ENCODE data around the gene C12orf42. TPM values are rescaled to one million over a fixed set of nuclear protein-coding genes. Genes with fewer than 3 reads are reported as not detected.

Gene C12orf42
- total and polyA plus RNA-seq, 2 donors from 2014 or later, result 0.94 TPM; not detected in 1

- FAIRE-seq (no peak), DNase-seq (no peak)
- H3K4me1 ChIP-seq (ENCODE audit: control insufficient read depth in 2 of 3, insufficient read depth in 2 of 3, low read depth in 1 of 3, low read length in 3 of 3), result no peaks in the 10 kb centered on the region
- H3K27me3 ChIP-seq (ENCODE audit: control insufficient read depth, insufficient read depth, low read length), result no peaks in the 10 kb centered on the region
- H3K36me3 ChIP-seq (ENCODE audit: control insufficient read depth in 2 of 3, insufficient read depth in 3 of 3, low read length in 3 of 3), result no peaks in the 10 kb centered on the region
- no peak overlapping the region for H3K27ac ChIP-seq (ENCODE audit: low read depth in 2 of 2, low read length in 2 of 2)
- no peaks in the 10 kb centered on the region for H3K9me3 ChIP-seq (ENCODE audit: control insufficient read depth in 2 of 3, insufficient read depth in 1 of 3, low read length in 3 of 3)
- no peak overlapping the region for H3K4me3 ChIP-seq (ENCODE audit: low read length in 3 of 3)
- H3K9ac ChIP-seq (ENCODE audit: low read length in 3 of 3), result no peak overlapping the region
- TF ChIP-seq, protein P1, sequence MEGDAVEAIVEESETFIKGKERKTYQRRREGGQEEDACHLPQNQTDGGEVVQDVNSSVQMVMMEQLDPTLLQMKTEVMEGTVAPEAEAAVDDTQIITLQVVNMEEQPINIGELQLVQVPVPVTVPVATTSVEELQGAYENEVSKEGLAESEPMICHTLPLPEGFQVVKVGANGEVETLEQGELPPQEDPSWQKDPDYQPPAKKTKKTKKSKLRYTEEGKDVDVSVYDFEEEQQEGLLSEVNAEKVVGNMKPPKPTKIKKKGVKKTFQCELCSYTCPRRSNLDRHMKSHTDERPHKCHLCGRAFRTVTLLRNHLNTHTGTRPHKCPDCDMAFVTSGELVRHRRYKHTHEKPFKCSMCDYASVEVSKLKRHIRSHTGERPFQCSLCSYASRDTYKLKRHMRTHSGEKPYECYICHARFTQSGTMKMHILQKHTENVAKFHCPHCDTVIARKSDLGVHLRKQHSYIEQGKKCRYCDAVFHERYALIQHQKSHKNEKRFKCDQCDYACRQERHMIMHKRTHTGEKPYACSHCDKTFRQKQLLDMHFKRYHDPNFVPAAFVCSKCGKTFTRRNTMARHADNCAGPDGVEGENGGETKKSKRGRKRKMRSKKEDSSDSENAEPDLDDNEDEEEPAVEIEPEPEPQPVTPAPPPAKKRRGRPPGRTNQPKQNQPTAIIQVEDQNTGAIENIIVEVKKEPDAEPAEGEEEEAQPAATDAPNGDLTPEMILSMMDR (IDR thresholded peaks at IDR 0.05; ENCODE audit: borderline replicate concordance, extremely low read depth, insufficient read depth), result no peak
- intact Hi-C loops (cut with DNase I), result no loop called here
These were observed 161.3 kb downstream of the C12orf42 start for GRCh38 chr12:103334466-103334865.

GRCh38 chr12:103333676-103334075 lies 162.1 kb downstream of the C12orf42 start:
- intact Hi-C loops (cut with DNase I), result no loop called here
- no peaks in the 10 kb centered on the region for H3K36me3 ChIP-seq (ENCODE audit: control insufficient read depth in 2 of 3, insufficient read depth in 3 of 3, low read length in 3 of 3)

GRCh38 chr12:103331643-103332042 lies 164.1 kb downstream of the C12orf42 start:
- no peak overlapping the region for H3K9ac ChIP-seq (ENCODE audit: low read length in 3 of 3)
- TF ChIP-seq, protein P1 (IDR thresholded peaks at IDR 0.05; ENCODE audit: borderline replicate concordance, extremely low read depth, insufficient read depth), result no peak
- H3K4me3 ChIP-seq (ENCODE audit: low read length in 3 of 3), result no peak overlapping the region
- no peak overlapping the region for H3K27ac ChIP-seq (ENCODE audit: low read depth in 2 of 2, low read length in 2 of 2)
- no peaks in the 10 kb centered on the region for H3K9me3 ChIP-seq (ENCODE audit: control insufficient read depth in 2 of 3, insufficient read depth in 1 of 3, low read length in 3 of 3)
- no peaks in the 10 kb centered on the region for H3K36me3 ChIP-seq (ENCODE audit: control insufficient read depth in 2 of 3, insufficient read depth in 3 of 3, low read length in 3 of 3)
- no peaks in the 10 kb centered on the region for H3K4me1 ChIP-seq (ENCODE audit: control insufficient read depth in 2 of 3, insufficient read depth in 2 of 3, low read depth in 1 of 3, low read length in 3 of 3)
- DNase-seq (no peak), FAIRE-seq (no peak)
- intact Hi-C loops (cut with DNase I), result no loop called here
- no peaks in the 10 kb centered on the region for H3K27me3 ChIP-seq (ENCODE audit: control insufficient read depth, insufficient read depth, low read length)

More at GRCh38 chr12:103333676-103334075, 162.1 kb downstream of the C12orf42 start:
- no peak for DNase-seq
- H3K4me1 ChIP-seq (ENCODE audit: control insufficient read depth in 2 of 3, insufficient read depth in 2 of 3, low read depth in 1 of 3, low read length in 3 of 3), result no peaks in the 10 kb centered on the region
- TF ChIP-seq, protein P1 (IDR thresholded peaks at IDR 0.05; ENCODE audit: borderline replicate concordance, extremely low read depth, insufficient read depth), result no peak
- no peak overlapping the region for H3K9ac ChIP-seq (ENCODE audit: low read length in 3 of 3)
- H3K27ac ChIP-seq (ENCODE audit: low read depth in 2 of 2, low read length in 2 of 2), result no peak overlapping the region
- H3K27me3 ChIP-seq (ENCODE audit: control insufficient read depth, insufficient read depth, low read length), result no peaks in the 10 kb centered on the region
- no peak overlapping the region for H3K4me3 ChIP-seq (ENCODE audit: low read length in 3 of 3)
- FAIRE-seq, result no peak
- H3K9me3 ChIP-seq (ENCODE audit: control insufficient read depth in 2 of 3, insufficient read depth in 1 of 3, low read length in 3 of 3), result no peaks in the 10 kb centered on the region

GRCh38 chr12:103330672-103331071 lies 165.1 kb downstream of the C12orf42 start:
- intact Hi-C loops (cut with DNase I), result no loop called here
- Histone ChIP-seq H3K4me3 (ENCODE audit: low read length in 3 of 3) (no peak overlapping the region), H3K27ac (ENCODE audit: low read depth in 2 of 2, low read length in 2 of 2) (no peak overlapping the region), H3K4me1 (ENCODE audit: control insufficient read depth in 2 of 3, insufficient read depth in 2 of 3, low read depth in 1 of 3, low read length in 3 of 3) (no peaks in the 10 kb centered on the region), H3K36me3 (ENCODE audit: control insufficient read depth in 2 of 3, insufficient read depth in 3 of 3, low read length in 3 of 3) (no peaks in the 10 kb centered on the region), H3K9ac (ENCODE audit: low read length in 3 of 3) (no peak overlapping the region), H3K27me3 (ENCODE audit: control insufficient read depth, insufficient read depth, low read length) (no peaks in the 10 kb centered on the region), H3K9me3 (ENCODE audit: control insufficient read depth in 2 of 3, insufficient read depth in 1 of 3, low read length in 3 of 3) (no peaks in the 10 kb centered on the region)
- FAIRE-seq (no peak), DNase-seq (no peak)
- TF ChIP-seq, protein P1 (IDR thresholded peaks at IDR 0.05; ENCODE audit: borderline replicate concordance, extremely low read depth, insufficient read depth), result no peak

All from kidney (tissue), 14 donors.